ENCODE results near the gene FOLH1.

DNA sequence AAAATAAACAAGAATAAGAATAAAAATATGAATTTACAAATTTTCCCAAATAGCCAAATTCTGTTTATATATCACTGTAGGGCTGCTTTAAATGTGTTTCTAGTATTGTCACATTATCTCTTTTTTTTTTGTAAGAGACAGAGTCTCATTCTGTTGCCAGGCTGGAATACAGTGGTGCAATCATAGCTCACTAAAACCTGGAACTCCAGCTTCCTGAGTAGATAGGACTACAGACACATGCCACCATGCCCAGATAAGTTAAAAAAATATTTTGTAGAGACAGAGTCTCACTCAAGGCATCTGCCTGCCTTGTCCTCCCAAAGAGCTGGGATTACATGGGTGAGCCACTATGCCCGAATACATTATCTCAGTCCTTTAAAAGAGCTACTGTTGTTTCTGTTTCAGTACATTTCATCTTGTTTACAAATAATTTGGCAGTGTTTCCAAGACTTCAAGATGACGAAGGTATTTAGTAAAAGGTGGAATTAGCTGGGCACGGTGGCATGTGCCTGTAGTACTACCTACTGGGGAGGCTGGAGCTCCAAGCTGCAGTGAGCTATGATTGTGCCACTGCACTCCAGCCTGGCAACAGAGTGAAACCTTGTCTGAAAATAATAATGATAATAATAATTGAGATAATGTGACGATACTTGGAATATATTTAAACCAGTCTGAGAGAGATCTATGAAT lies 6.0 kb downstream of the FOLH1 start:
- no peak for TF ChIP-seq POLR2A (IDR thresholded peaks at IDR 0.05)
- TF ChIP-seq, protein P1, sequence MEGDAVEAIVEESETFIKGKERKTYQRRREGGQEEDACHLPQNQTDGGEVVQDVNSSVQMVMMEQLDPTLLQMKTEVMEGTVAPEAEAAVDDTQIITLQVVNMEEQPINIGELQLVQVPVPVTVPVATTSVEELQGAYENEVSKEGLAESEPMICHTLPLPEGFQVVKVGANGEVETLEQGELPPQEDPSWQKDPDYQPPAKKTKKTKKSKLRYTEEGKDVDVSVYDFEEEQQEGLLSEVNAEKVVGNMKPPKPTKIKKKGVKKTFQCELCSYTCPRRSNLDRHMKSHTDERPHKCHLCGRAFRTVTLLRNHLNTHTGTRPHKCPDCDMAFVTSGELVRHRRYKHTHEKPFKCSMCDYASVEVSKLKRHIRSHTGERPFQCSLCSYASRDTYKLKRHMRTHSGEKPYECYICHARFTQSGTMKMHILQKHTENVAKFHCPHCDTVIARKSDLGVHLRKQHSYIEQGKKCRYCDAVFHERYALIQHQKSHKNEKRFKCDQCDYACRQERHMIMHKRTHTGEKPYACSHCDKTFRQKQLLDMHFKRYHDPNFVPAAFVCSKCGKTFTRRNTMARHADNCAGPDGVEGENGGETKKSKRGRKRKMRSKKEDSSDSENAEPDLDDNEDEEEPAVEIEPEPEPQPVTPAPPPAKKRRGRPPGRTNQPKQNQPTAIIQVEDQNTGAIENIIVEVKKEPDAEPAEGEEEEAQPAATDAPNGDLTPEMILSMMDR (IDR thresholded peaks at IDR 0.05) = no peak

Data from heart left ventricle (tissue), 13 donors.